ENCODE results near the gene SAP130. TPM values are rescaled to one million over a fixed set of nuclear protein-coding genes. Genes with fewer than 3 reads are reported as not detected.

SAP130 gene
- total RNA-seq, 3 donors from 2014 or later (not counting 1 experiment from before 2014, with no cell fraction given), result 33.6 to 43.7 (median 36.2) TPM

- 100% methylated on average over 2 of the region's 2 CpGs for WGBS (ENCODE audit: insufficient coverage)
- no peaks in the 10 kb centered on the region for H3K4me1 Mint-ChIP-seq
Observed at GRCh38 chr2:127945281-127945680, 82.6 kb downstream of the SAP130 start.

GRCh38 chr2:127943186-127943585 is 84.7 kb downstream of the SAP130 start:
- H3K9me3 Mint-ChIP-seq, result no peaks in the 10 kb centered on the region
- H3K4me3 Mint-ChIP-seq, result no peak overlapping the region
- intact Hi-C loops (cut with micrococcal nuclease), result no loop called here
- 100% methylated on average over 1 of the region's 2 CpGs for WGBS (ENCODE audit: insufficient coverage)
- Histone ChIP-seq H3K27me3 (ENCODE audit: control insufficient read depth, insufficient read depth, low read length) (no peaks in the 10 kb centered on the region), H3K27ac (ENCODE audit: low read length) (no peak overlapping the region), H3K4me3 (ENCODE audit: low read length) (no peak overlapping the region), H3K9me3 (ENCODE audit: control insufficient read depth, insufficient read depth, low read length) (no peaks in the 10 kb centered on the region), H3K36me3 (ENCODE audit: control insufficient read depth, insufficient read depth, low read length) (peaks cover 55% of the 10 kb centered on the region), H3K4me1 (ENCODE audit: control insufficient read depth, insufficient read depth, low read length) (no peaks in the 10 kb centered on the region)
- H3K36me3 Mint-ChIP-seq, result peaks cover 16% of the 10 kb centered on the region
- TF ChIP-seq CTCF (IDR thresholded peaks at IDR 0.05), result no peak
- ATAC-seq (no peak), DNase-seq (no peak)
- no peak overlapping the region for H3K27ac Mint-ChIP-seq
- H3K27me3 Mint-ChIP-seq (ENCODE audit: low read depth in 2 of 2), result no peaks in the 10 kb centered on the region
- no peaks in the 10 kb centered on the region for H3K4me1 Mint-ChIP-seq

More at GRCh38 chr2:127945281-127945680, 82.6 kb downstream of the SAP130 start:
- H3K4me3 ChIP-seq (ENCODE audit: low read length), result no peak overlapping the region
- no peak for TF ChIP-seq CTCF (IDR thresholded peaks at IDR 0.05)
- H3K36me3 ChIP-seq (ENCODE audit: control insufficient read depth, insufficient read depth, low read length), result peaks cover 73% of the 10 kb centered on the region
- Mint-ChIP-seq H3K27me3 (ENCODE audit: low read depth in 2 of 2) (no peaks in the 10 kb centered on the region), H3K4me3 (no peak overlapping the region), H3K9me3 (no peaks in the 10 kb centered on the region), H3K36me3 (peaks cover 16% of the 10 kb centered on the region), H3K27ac (no peak overlapping the region)
- H3K4me1 ChIP-seq (ENCODE audit: control insufficient read depth, insufficient read depth, low read length), result no peaks in the 10 kb centered on the region
- no peak for ATAC-seq
- no peak overlapping the region for H3K27ac ChIP-seq (ENCODE audit: low read length)
- no peaks in the 10 kb centered on the region for H3K9me3 ChIP-seq (ENCODE audit: control insufficient read depth, insufficient read depth, low read length)
- no peaks in the 10 kb centered on the region for H3K27me3 ChIP-seq (ENCODE audit: control insufficient read depth, insufficient read depth, low read length)
- DNase-seq, result no peak
- intact Hi-C loops (cut with micrococcal nuclease), result no loop called here

- no peaks in the 10 kb centered on the region for H3K27me3 Mint-ChIP-seq (ENCODE audit: low read depth in 2 of 2)
- no peaks in the 10 kb centered on the region for H3K4me1 Mint-ChIP-seq
- no peak overlapping the region for H3K4me3 Mint-ChIP-seq
- Histone ChIP-seq H3K4me1 (ENCODE audit: control insufficient read depth, insufficient read depth, low read length) (no peaks in the 10 kb centered on the region), H3K36me3 (ENCODE audit: control insufficient read depth, insufficient read depth, low read length) (peaks cover 48% of the 10 kb centered on the region), H3K27me3 (ENCODE audit: control insufficient read depth, insufficient read depth, low read length) (no peaks in the 10 kb centered on the region), H3K4me3 (ENCODE audit: low read length) (no peak overlapping the region), H3K9me3 (ENCODE audit: control insufficient read depth, insufficient read depth, low read length) (no peaks in the 10 kb centered on the region), H3K27ac (ENCODE audit: low read length) (no peak overlapping the region)
- peaks cover 16% of the 10 kb centered on the region for H3K36me3 Mint-ChIP-seq
- intact Hi-C loops (cut with micrococcal nuclease), result no loop called here
- no peaks in the 10 kb centered on the region for H3K9me3 Mint-ChIP-seq
- ATAC-seq (no peak), DNase-seq (no peak)
- no peak overlapping the region for H3K27ac Mint-ChIP-seq
- 98% methylated on average over 6 of the region's 6 CpGs for WGBS (ENCODE audit: insufficient coverage)
- no peak for TF ChIP-seq CTCF (IDR thresholded peaks at IDR 0.05)
Observed at GRCh38 chr2:127942002-127942401, 85.9 kb downstream of the SAP130 start.

GRCh38 chr2:127941461-127941860 is 86.4 kb downstream of the SAP130 start:
- Histone ChIP-seq H3K9me3 (ENCODE audit: control insufficient read depth, insufficient read depth, low read length) (no peaks in the 10 kb centered on the region), H3K27me3 (ENCODE audit: control insufficient read depth, insufficient read depth, low read length) (no peaks in the 10 kb centered on the region), H3K27ac (ENCODE audit: low read length) (no peak overlapping the region), H3K36me3 (ENCODE audit: control insufficient read depth, insufficient read depth, low read length) (peaks cover 45% of the 10 kb centered on the region), H3K4me1 (ENCODE audit: control insufficient read depth, insufficient read depth, low read length) (no peaks in the 10 kb centered on the region), H3K4me3 (ENCODE audit: low read length) (no peak overlapping the region)
- Mint-ChIP-seq H3K4me1 (no peaks in the 10 kb centered on the region), H3K9me3 (no peaks in the 10 kb centered on the region), H3K27me3 (ENCODE audit: low read depth in 2 of 2) (no peaks in the 10 kb centered on the region), H3K27ac (no peak overlapping the region), H3K4me3 (no peak overlapping the region), H3K36me3 (peaks cover 16% of the 10 kb centered on the region)
- intact Hi-C loops (cut with micrococcal nuclease), result no loop called here
- DNase-seq (no peak), ATAC-seq (no peak)
- no peak for TF ChIP-seq CTCF (IDR thresholded peaks at IDR 0.05)
- 98% methylated on average over 9 of the region's 9 CpGs for WGBS (ENCODE audit: insufficient coverage)

Measured in natural killer cell (primary cell).